WTC11 (cell line): ENCODE measurements around the gene PAX8.

Source experiments
- CREB1 ChIP-seq: sonication (generic); formaldehyde crosslinking; IDR thresholded peaks from 2 replicates; pipeline ENCODE4 v1.8.0; 2023; ENCODE audit warnings: mild to moderate bottlenecking, missing genetic modification reagents
- NR3C1 ChIP-seq: sonication (generic); formaldehyde crosslinking; conservative IDR thresholded peaks from 2 replicates; pipeline ENCODE4 v1.8.1; 2023; ENCODE audit warnings: low read depth, mild to moderate bottlenecking, missing genetic modification reagents
- SP1 ChIP-seq: sonication (generic); formaldehyde crosslinking; conservative IDR thresholded peaks from 2 replicates; pipeline ENCODE4 v1.8.1; 2022; ENCODE audit warnings: missing genetic modification reagents
- TF ChIP-seq, protein P1 (sequence below): sonication (generic); formaldehyde crosslinking; IDR thresholded peaks from 2 replicates; pipeline ENCODE4 v1.8.1; 2023; ENCODE audit warnings: mild to moderate bottlenecking, moderate library complexity, missing genetic modification reagents
- TF ChIP-seq, protein P2 (sequence below): sonication (generic); formaldehyde crosslinking; IDR thresholded peaks from 2 replicates; pipeline ENCODE4 v1.8.1; 2022; ENCODE audit warnings: mild to moderate bottlenecking, missing genetic modification reagents, moderate library complexity, borderline replicate concordance
- TF ChIP-seq, protein P3 (sequence below): fragments of 200-600 bp; IDR thresholded peaks from 2 replicates; pipeline ENCODE4 v1.8.0; 2022; ENCODE audit warnings: antibody characterized with exemption

DNA sequence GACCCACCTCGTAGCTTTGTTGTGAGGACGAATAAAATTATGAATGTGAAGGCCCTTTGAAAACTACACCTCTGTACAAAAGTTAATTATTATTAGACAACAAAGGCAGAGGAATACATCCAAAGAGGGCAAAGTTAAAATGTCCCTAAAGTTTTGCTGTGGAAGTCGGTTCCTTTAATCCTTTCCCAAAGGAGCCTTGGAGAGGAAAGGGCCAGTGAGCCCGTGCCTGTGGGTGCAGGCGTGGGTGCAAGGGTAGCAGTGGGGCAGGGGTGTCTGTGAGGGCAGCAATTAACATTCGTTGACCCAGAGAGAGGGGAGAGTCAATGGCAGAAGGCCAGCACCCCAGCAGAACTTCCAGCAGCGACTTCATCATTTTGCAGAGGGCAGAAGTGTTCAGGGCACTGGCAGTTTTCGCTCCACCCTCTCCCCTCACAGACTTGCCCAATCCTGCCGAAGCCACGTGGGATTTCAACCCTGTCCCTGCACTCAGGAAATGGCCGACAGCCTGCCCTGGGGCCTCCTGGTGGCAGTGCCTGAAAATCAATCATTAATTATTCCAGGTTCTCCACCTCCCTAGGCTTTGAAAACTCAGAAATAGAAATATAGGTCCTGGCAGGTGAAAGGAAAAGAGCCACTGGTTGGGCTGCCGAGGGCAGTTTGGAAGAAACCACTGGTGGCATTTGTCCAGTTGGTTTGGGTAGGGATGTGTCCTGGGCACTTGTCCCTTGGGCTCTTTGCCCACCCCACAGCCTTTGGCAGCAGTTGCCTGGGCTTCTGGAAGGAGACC, 4.2 kb upstream of the PAX8 start:
- TF ChIP-seq, protein P1, sequence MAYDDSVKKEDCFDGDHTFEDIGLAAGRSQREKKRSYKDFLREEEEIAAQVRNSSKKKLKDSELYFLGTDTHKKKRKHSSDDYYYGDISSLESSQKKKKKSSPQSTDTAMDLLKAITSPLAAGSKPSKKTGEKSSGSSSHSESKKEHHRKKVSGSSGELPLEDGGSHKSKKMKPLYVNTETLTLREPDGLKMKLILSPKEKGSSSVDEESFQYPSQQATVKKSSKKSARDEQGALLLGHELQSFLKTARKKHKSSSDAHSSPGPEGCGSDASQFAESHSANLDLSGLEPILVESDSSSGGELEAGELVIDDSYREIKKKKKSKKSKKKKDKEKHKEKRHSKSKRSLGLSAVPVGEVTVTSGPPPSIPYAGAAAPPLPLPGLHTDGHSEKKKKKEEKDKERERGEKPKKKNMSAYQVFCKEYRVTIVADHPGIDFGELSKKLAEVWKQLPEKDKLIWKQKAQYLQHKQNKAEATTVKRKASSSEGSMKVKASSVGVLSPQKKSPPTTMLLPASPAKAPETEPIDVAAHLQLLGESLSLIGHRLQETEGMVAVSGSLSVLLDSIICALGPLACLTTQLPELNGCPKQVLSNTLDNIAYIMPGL: no peak
- TF ChIP-seq, protein P2, sequence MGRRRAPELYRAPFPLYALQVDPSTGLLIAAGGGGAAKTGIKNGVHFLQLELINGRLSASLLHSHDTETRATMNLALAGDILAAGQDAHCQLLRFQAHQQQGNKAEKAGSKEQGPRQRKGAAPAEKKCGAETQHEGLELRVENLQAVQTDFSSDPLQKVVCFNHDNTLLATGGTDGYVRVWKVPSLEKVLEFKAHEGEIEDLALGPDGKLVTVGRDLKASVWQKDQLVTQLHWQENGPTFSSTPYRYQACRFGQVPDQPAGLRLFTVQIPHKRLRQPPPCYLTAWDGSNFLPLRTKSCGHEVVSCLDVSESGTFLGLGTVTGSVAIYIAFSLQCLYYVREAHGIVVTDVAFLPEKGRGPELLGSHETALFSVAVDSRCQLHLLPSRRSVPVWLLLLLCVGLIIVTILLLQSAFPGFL (CRISPR knock-in tag): no peak
- no peak for TF ChIP-seq SP1 (CRISPR knock-in tag)
- TF ChIP-seq, protein P3, sequence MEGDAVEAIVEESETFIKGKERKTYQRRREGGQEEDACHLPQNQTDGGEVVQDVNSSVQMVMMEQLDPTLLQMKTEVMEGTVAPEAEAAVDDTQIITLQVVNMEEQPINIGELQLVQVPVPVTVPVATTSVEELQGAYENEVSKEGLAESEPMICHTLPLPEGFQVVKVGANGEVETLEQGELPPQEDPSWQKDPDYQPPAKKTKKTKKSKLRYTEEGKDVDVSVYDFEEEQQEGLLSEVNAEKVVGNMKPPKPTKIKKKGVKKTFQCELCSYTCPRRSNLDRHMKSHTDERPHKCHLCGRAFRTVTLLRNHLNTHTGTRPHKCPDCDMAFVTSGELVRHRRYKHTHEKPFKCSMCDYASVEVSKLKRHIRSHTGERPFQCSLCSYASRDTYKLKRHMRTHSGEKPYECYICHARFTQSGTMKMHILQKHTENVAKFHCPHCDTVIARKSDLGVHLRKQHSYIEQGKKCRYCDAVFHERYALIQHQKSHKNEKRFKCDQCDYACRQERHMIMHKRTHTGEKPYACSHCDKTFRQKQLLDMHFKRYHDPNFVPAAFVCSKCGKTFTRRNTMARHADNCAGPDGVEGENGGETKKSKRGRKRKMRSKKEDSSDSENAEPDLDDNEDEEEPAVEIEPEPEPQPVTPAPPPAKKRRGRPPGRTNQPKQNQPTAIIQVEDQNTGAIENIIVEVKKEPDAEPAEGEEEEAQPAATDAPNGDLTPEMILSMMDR: no peak
- TF ChIP-seq NR3C1 (CRISPR knock-in tag): no peak
- no peak for TF ChIP-seq CREB1 (CRISPR knock-in tag)
